Vagina (tissue), 2 donors: ENCODE results near the gene DAB1.

Source experiments
- POLR2AphosphoS5 ChIP-seq, 2 donors: sonication (generic); formaldehyde crosslinking; IDR thresholded peaks; one replicate each; pipeline ENCODE4 v1.9.0; 2017; ENCODE audit warnings: antibody characterized with exemption in 2 of 2, mild to moderate bottlenecking in 2 of 2, low read depth in 1 of 2; ENCODE audit not compliant: insufficient read depth in 1 of 2
- TF ChIP-seq, protein P1 (sequence below), 3 experiments: fragments of 450-650 bp in 2 of 3; fragments of 200-600 bp in 1 of 3; sonication (generic) in 1 of 3; IDR thresholded peaks; one replicate each; pipeline ENCODE4 v1.5.1; 2017 to 2019; ENCODE audit warnings: antibody characterized with exemption in 3 of 3, mild to moderate bottlenecking in 2 of 3, moderate library complexity in 2 of 3

DNA sequence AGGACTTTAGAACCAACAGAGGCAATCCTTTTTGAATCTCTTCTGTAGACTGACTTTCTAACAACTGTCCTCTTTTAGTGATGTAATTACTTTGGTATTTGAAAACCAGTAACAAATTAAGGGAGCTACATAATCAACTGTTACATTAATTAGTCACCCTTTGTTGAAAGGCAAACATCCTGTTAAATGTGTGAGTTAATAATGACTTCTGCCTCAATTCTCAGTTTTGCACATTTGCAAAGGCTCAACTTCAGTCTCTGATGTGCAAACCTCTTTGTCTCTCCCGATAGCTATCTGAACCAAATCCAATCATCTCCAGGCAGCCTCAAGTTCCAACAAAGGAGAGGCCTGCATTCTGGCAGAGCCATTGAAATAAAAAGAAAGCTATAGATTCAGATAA, 322.7 kb downstream of the DAB1 start:
- TF ChIP-seq POLR2AphosphoS5 (IDR thresholded peaks at IDR 0.05; ENCODE audit: insufficient read depth in 1 of 2, low read depth in 1 of 2): no peak
- TF ChIP-seq, protein P1, sequence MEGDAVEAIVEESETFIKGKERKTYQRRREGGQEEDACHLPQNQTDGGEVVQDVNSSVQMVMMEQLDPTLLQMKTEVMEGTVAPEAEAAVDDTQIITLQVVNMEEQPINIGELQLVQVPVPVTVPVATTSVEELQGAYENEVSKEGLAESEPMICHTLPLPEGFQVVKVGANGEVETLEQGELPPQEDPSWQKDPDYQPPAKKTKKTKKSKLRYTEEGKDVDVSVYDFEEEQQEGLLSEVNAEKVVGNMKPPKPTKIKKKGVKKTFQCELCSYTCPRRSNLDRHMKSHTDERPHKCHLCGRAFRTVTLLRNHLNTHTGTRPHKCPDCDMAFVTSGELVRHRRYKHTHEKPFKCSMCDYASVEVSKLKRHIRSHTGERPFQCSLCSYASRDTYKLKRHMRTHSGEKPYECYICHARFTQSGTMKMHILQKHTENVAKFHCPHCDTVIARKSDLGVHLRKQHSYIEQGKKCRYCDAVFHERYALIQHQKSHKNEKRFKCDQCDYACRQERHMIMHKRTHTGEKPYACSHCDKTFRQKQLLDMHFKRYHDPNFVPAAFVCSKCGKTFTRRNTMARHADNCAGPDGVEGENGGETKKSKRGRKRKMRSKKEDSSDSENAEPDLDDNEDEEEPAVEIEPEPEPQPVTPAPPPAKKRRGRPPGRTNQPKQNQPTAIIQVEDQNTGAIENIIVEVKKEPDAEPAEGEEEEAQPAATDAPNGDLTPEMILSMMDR (IDR thresholded peaks at IDR 0.05): no peak
